GM13976 (cell line): ENCODE measurements around the gene OR4F6.

Experiments used
- DNase-seq: peaks from one replicate; pipeline ENCODE4 v3.0.0; 2012; ENCODE audit warnings: low spot score
- CTCF ChIP-seq: IDR thresholded peaks from 2 replicates; pipeline ENCODE4 v1.5.1; 2012; ENCODE audit warnings: borderline replicate concordance, mild to moderate bottlenecking; ENCODE audit not compliant: insufficient read depth; ENCODE audit errors: extremely low read depth, missing control alignments, control extremely low read depth
- in situ Hi-C: fragments of 300-500 bp; cut with MboI; formaldehyde crosslinking; loops from one replicate; pipeline ENCODE4 v1.12.0; 2022; ENCODE audit warnings: low sequenced_read_pairs, mixed read lengths, inconsistent platforms; ENCODE audit not compliant: unreplicated experiment

The OR4F6 gene

GRCh38 chr15:101808201-101808600 lies 4.9 kb downstream of the OR4F6 start:
- in situ Hi-C loops = no loop called here
- DNase-seq = no peak
- no peak for TF ChIP-seq CTCF

GRCh38 chr15:101810456-101810855 lies 7.1 kb downstream of the OR4F6 start:
- no peak for DNase-seq
- in situ Hi-C loops = no loop called here
- TF ChIP-seq CTCF = no peak

GRCh38 chr15:101810876-101811275 lies 7.6 kb downstream of the OR4F6 start:
- DNase-seq = no peak
- in situ Hi-C loops = no loop called here
- TF ChIP-seq CTCF = no peak

- DNase-seq = no peak
- in situ Hi-C loops = no loop called here
- no peak for TF ChIP-seq CTCF
These were observed 8.6 kb downstream of the OR4F6 start, which contains the start of gene OR4F15 for GRCh38 chr15:101811902-101812301. OR4F15 (plus strand) TSS chr15:101812202; CDS start chr15:101818187, 5,985 bp downstream.

GRCh38 chr15:101813803-101814534 lies 10.7 kb downstream of the OR4F6 start:
- no peak for DNase-seq
- no peak for TF ChIP-seq CTCF
- in situ Hi-C loops = no loop called here

- TF ChIP-seq CTCF = no peak
- DNase-seq = no peak
- in situ Hi-C loops = no loop called here
These were observed 17.5 kb downstream of the OR4F6 start for GRCh38 chr15:101820781-101821180.
